HG02588 (cell line): Measurements from ENCODE around the gene FSTL4.
"Not testable (repeated sequence)": the region's sequence is repeated elsewhere in the genome, so short reads cannot be mapped to it uniquely, and the experiment has no call there.

ENCODE experiments used
- ATAC-seq: cut with Tn5 transposase; IDR thresholded peaks from one replicate; pipeline ENCODE4 v1.9.1; 2021; ENCODE audit warnings: mild to moderate bottlenecking, moderate library complexity; ENCODE audit not compliant: unreplicated experiment

Gene FSTL4

GRCh38 chr5:133559960-133560359 lies 52.4 kb downstream of the FSTL4 start:
- no peak for ATAC-seq

DNA sequence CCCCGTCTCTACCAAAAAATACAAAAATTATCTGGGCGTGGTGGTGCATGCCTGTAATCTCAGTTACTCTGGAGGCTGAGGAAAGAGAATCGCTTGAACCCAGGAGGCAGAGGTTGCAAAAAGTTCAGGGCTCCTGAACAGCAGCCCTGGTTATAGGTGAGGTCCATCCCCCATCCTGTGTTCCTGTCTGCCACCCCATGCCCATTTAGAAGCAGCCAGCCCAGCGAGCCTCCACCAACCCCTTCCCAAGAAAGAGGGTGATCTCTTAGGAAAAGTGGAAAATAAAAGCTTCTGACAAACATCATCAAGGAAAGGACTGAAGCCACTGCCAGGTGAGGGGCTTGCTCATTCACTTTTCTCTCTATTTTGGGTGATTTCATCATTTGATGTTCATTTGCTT lies 55.8 kb downstream of the FSTL4 start:
- ATAC-seq = no peak

- ATAC-seq = no peak
These were observed 58.1 kb downstream of the FSTL4 start for GRCh38 chr5:133554279-133554678.

GRCh38 chr5:133552925-133553525 lies 59.3 kb downstream of the FSTL4 start:
- no peak for ATAC-seq

GRCh38 chr5:133546500-133546899 lies 65.8 kb downstream of the FSTL4 start:
- ATAC-seq = no peak

- ATAC-seq = no peak
These were observed 68.0 kb downstream of the FSTL4 start for GRCh38 chr5:133544346-133544745.

- ATAC-seq = no peak
These were observed 72.5 kb downstream of the FSTL4 start for GRCh38 chr5:133539818-133540217.

DNA sequence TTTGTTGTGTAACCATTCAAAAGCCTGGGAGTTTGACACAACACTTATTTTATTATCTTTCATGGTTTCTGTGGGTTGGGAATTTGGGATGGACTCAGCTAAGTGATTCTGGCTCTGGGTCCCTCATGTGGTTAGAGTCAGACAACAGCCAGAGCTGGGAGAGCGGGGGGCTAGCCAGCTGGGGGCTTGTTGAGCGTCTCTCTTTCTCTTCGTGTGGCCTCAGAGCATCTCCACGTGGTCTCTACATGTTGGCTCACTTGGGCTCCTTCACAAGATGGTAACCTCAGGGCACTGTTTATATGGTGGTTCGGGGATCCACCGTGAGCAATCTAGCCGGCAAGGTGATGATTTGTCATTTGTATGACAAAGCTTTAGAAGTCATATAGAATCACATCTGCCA lies 73.6 kb downstream of the FSTL4 start:
- ATAC-seq = no peak

DNA sequence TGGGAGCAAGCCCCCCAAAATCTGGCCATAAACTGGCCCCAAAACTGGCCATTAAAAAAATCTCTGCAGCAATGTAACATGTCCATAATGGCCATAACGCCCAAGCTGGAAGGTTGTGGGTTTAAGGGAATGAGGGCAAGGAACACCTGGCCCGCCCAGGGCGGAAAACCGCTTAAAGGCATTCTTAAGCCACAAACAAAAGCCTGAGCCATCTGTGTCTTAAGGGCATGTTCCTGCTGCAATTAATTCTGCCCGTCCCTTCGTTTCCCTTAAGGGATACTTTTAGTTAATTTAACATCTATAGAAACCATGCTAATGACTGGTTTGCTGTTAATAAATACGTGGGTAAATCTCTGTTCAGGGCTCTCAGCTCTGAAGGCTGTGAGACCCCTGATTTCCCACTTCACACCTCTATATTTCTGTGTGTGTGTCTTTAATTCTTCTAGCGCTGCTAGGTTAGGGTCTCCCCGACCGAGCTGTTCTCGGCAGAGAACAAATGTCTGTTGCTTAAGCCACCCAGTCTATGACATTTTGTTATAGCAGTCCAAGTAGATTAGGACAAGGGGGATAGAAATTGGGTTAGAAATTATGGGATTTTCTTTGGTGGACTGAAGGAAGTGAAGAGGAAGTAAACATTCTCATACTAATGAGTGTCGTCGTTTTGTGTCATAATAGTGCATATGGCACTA lies 77.0 kb downstream of the FSTL4 start:
- not testable (repeated sequence) for ATAC-seq

- ATAC-seq = no peak
These were observed 77.8 kb downstream of the FSTL4 start for GRCh38 chr5:133534566-133534965.

DNA sequence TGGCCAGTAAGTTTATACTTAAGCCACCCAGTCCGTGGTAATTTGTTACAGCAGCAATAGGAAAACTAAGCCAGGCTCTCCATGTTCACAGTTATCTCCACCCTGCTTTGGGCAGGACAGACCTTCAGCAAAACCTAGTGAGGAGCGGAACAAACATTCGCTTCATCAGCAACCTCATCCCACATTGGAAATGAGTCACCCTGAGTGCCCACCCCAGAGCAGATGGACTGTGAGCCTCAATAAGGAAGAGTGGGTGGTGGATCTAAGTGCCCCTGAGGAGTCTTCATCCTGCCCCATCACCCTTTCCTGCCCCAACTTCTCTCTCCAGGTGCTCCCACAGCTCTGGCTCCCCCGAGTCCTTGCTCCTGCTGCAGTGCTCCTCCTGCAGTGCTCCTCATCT lies 78.8 kb downstream of the FSTL4 start:
- ATAC-seq = no peak

- no peak for ATAC-seq
These were observed 80.7 kb downstream of the FSTL4 start for GRCh38 chr5:133531594-133531993.

GRCh38 chr5:133531178-133531577 lies 81.2 kb downstream of the FSTL4 start:
- ATAC-seq = no peak

DNA sequence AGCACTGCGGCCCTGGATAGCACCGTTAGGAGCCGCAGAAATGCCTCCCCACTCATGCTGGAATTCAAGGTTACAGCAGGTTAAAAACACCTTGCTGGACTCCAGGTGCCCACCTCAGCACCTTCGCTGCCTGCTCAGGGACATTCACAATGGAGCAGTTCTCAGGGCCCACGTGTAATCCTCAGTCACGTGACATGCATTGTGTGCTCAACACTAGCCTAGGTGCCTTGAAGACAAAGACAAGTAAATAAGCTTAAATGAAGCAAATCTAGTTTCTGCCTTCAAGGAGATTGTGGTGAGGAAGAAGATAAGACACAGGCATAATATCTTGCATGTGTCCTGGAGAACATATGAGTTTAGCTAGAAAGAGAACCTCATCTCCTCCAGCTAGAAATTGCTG lies 82.1 kb downstream of the FSTL4 start:
- no peak for ATAC-seq

DNA sequence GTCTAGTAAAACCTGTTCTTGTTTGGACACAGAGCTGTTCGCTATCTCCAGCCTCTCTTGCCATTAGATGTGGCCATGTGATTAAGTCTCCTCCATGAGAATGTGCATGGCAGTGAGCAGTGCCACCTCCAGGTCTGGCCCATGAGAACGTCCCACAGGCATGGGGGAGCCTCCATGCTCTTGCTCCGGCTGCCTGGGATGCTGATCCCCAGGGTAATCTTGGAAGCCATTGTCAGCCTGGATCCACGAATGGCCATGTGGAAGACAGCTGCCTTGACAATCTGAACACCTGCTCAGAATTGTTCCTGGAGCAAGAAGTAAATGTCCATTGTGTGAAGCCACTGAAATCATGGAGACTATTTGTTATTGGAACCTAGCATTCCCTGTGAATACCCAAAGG lies 83.5 kb downstream of the FSTL4 start:
- ATAC-seq = no peak

GRCh38 chr5:133527311-133527710 lies 85.0 kb downstream of the FSTL4 start:
- ATAC-seq = no peak

DNA sequence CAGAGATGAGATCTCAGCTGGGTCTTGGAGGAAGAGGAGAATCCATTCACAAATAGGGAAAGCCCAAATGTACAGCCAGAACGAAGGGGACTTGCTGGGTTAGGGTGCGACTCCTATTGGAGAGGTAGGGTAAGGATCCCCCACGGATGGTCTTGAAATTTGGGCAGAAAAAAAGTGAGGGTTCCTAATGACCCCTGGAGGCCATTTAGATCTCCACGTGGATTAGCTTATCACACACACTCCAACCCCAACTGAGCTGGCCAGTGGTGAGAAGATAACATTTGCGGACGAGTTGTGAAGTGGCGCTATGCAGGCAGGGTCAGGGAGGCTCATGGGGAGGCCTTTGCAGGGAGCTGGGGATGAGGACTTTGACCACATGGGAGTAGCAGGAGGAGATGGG lies 86.0 kb downstream of the FSTL4 start:
- ATAC-seq = no peak

GRCh38 chr5:133525126-133525525 lies 87.2 kb downstream of the FSTL4 start:
- no peak for ATAC-seq

- ATAC-seq = no peak
These were observed 87.7 kb downstream of the FSTL4 start for GRCh38 chr5:133524666-133525065.

DNA sequence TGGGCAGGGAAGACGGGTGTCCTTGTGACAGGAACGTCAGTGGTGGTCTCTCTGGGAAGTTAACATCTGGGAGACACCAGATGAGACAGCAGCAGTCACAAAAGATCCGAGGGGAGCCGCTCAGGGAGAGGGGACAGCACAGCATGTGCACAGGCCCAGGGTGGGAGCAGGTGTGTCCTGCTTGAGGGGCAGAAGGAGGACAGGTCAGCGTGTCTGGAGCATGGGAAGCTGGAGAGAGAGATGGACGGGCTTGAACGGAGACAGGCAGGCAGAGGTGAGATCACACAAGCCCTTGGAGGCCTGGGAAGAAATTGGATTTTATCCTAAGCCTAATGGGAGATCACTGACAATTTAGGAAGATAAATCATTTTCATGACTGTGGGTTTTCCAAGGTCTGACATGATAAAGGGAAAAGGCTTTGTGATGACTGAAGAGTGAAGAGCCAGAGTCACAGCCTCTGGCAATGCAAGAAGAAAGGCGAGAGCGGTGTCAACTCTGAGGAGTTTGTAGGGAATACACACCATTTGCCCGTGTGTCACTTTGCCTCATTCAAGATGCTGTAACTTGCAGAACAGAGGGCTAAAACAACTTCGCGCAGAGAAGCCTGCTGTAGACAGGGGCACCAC lies 88.3 kb downstream of the FSTL4 start:
- no peak for ATAC-seq

DNA sequence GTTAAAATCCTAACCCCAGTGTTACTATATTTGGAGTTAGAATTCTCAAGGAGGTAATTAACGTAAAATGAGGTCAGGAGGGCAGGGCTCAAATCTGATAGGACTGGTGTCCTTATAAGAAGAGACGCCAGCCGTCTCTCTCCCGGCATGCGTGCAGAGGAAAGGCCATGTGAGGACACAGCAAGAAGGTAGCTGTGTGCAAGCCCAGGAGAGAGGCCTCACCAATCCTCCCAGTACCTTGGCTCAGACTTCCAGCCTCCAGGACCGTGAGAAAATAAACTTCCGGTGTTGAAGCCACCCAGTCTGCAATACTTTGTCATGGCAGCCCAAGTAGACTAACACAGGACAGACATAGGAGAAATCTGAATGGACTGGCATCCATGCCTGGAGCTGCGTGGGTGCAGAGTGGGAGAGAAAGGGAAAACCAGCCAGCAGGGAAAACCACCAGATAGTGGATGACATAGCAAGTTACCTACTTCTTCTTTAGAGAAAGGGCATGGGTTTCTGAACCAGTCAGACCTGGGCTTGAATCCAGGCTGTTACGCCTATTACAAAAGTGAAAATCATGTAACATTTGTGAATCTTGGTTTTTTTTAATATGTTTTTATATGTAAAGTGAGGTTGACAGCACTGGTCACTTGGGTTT lies 89.2 kb downstream of the FSTL4 start:
- no peak for ATAC-seq

GRCh38 chr5:133521801-133522200 lies 90.5 kb downstream of the FSTL4 start:
- no peak for ATAC-seq
